Mucosa of stomach (tissue), 1 donor: ENCODE data around the gene ACP4.

Experiments used
- H3K27me3 ChIP-seq: one replicate; pipeline ENCODE4 v1.7.0; 2013; ENCODE audit warnings: mild to moderate bottlenecking, low read length; ENCODE audit not compliant: control insufficient read depth, insufficient read depth
- H3K36me3 ChIP-seq: one replicate; pipeline ENCODE4 v1.7.0; 2013; ENCODE audit warnings: low read length; ENCODE audit not compliant: control insufficient read depth, insufficient read depth
- H3K4me1 ChIP-seq: one replicate; pipeline ENCODE4 v1.7.0; 2013; ENCODE audit warnings: mild to moderate bottlenecking, low read length; ENCODE audit not compliant: control insufficient read depth, insufficient read depth
- H3K4me3 ChIP-seq: one replicate; pipeline ENCODE4 v1.7.0; 2013; ENCODE audit warnings: low read length
- H3K9ac ChIP-seq: one replicate; pipeline ENCODE4 v1.7.0; 2013; ENCODE audit warnings: mild to moderate bottlenecking, low read length, moderate library complexity
- H3K9me3 ChIP-seq: one replicate; pipeline ENCODE4 v1.7.0; 2013; ENCODE audit warnings: mild to moderate bottlenecking, low read length, moderate library complexity; ENCODE audit not compliant: control insufficient read depth
- donor health status: Pancreatic carcinoma.

Gene ACP4

DNA sequence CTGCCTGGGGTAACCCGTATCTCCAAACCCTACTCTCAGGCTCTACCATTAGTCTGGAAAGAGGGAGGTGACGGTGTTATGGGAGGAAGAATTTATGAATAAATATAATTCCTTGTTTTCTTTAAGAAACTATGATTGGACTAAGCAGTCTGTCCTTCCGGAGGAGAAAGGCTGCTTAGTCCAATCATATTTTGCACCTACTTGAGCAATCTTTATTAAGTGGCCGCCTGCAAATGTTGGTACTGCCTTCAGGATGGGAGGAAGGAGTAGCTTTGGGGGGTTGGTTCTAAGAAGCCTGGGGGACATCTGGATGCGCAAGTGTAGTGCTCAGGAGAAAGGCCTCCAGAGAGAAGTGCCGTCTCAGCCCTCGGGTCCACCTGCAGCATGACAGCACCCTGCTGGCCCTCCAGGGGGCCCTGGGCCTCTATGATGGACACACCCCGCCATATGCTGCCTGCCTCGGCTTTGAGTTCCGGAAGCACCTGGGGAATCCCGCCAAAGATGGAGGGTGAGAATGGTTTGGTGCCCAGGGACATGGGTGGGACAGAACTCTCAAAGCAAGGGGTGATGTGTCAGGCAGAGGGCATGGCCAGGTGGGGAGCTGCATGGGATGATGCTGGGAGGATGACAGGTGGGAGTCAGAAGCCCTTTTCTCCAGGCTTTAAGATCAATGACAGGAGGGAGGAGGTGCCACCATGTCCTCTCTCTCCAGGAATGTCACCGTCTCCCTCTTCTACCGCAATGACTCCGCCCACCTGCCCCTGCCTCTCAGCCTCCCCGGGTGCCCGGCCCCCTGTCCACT lies 4.1 kb downstream of the ACP4 start:
- Histone ChIP-seq H3K27me3 (peaks cover 3% of the 10 kb centered on the region), H3K9me3 (no peaks in the 10 kb centered on the region), H3K4me3 (no peak overlapping the region), H3K4me1 (no peaks in the 10 kb centered on the region), H3K36me3 (peaks cover 13% of the 10 kb centered on the region), H3K9ac (no peak overlapping the region)

DNA sequence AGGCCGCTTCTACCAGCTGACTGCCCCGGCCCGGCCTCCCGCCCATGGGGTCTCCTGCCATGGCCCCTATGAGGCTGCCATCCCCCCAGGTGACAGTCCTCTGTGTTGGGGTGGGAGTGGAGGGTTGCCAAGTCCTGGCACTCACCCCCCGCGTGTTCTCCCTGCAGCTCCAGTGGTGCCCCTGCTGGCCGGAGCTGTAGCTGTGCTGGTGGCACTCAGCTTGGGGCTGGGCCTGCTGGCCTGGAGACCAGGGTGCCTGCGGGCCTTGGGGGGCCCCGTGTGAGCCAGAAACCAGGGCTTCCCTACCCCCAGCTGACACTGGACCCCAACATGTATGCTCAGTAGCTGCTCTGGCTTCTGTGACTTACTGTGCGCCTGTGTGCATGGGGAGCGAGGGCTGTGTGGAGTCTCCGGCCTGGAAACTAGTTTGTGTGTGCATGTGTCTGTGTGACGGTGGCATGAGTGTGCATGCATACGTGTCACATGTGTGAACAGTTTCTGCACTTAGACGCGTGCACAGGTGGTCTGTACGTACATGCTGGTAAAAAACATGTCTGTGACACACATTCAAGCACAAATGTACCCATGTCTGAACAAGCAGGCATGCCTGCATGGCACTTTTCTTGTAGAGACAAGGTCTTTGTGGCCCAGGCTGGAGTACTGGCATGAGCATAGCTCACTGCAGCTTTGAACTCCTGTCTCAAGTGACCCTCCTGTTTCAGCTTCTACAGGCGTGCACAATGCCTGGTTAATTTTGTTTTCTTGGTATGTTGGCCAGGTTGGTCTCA lies 4.9 kb downstream of the ACP4 start:
- no peaks in the 10 kb centered on the region for H3K4me1 ChIP-seq
- no peak overlapping the region for H3K9ac ChIP-seq
- peaks cover 3% of the 10 kb centered on the region for H3K27me3 ChIP-seq
- peaks cover 13% of the 10 kb centered on the region for H3K36me3 ChIP-seq
- H3K4me3 ChIP-seq, result no peak overlapping the region
- H3K9me3 ChIP-seq, result no peaks in the 10 kb centered on the region

GRCh38 chr19:50795664-50796073 lies 5.5 kb downstream of the ACP4 start:
- peaks cover 3% of the 10 kb centered on the region for H3K27me3 ChIP-seq
- no peaks in the 10 kb centered on the region for H3K9me3 ChIP-seq
- H3K4me3 ChIP-seq, result no peak overlapping the region
- no peak overlapping the region for H3K9ac ChIP-seq
- H3K36me3 ChIP-seq, result peaks cover 13% of the 10 kb centered on the region
- no peaks in the 10 kb centered on the region for H3K4me1 ChIP-seq

- Histone ChIP-seq H3K9me3 (no peaks in the 10 kb centered on the region), H3K4me1 (no peaks in the 10 kb centered on the region), H3K4me3 (no peak overlapping the region), H3K9ac (no peak overlapping the region), H3K36me3 (peaks cover 13% of the 10 kb centered on the region), H3K27me3 (peaks cover 3% of the 10 kb centered on the region)
These were observed 6.0 kb downstream of the ACP4 start for GRCh38 chr19:50796128-50796633.

- Histone ChIP-seq H3K27me3 (peaks cover 3% of the 10 kb centered on the region), H3K36me3 (peaks cover 13% of the 10 kb centered on the region), H3K9me3 (no peaks in the 10 kb centered on the region), H3K4me1 (no peaks in the 10 kb centered on the region), H3K9ac (no peak overlapping the region), H3K4me3 (no peak overlapping the region)
These were observed 6.6 kb downstream of the ACP4 start for GRCh38 chr19:50796634-50797428.

- Histone ChIP-seq H3K36me3 (peaks cover 13% of the 10 kb centered on the region), H3K4me1 (no peaks in the 10 kb centered on the region), H3K27me3 (peaks cover under 1% of the 10 kb centered on the region), H3K9me3 (no peaks in the 10 kb centered on the region), H3K9ac (no peak overlapping the region), H3K4me3 (no peak overlapping the region)
These were observed 7.2 kb downstream of the ACP4 start for GRCh38 chr19:50797429-50797780.

- Histone ChIP-seq H3K9ac (no peak overlapping the region), H3K4me3 (no peak overlapping the region), H3K36me3 (peaks cover 13% of the 10 kb centered on the region), H3K27me3 (no peaks in the 10 kb centered on the region), H3K4me1 (no peaks in the 10 kb centered on the region), H3K9me3 (no peaks in the 10 kb centered on the region)
These were observed 7.8 kb downstream of the ACP4 start for GRCh38 chr19:50797781-50798658.

DNA sequence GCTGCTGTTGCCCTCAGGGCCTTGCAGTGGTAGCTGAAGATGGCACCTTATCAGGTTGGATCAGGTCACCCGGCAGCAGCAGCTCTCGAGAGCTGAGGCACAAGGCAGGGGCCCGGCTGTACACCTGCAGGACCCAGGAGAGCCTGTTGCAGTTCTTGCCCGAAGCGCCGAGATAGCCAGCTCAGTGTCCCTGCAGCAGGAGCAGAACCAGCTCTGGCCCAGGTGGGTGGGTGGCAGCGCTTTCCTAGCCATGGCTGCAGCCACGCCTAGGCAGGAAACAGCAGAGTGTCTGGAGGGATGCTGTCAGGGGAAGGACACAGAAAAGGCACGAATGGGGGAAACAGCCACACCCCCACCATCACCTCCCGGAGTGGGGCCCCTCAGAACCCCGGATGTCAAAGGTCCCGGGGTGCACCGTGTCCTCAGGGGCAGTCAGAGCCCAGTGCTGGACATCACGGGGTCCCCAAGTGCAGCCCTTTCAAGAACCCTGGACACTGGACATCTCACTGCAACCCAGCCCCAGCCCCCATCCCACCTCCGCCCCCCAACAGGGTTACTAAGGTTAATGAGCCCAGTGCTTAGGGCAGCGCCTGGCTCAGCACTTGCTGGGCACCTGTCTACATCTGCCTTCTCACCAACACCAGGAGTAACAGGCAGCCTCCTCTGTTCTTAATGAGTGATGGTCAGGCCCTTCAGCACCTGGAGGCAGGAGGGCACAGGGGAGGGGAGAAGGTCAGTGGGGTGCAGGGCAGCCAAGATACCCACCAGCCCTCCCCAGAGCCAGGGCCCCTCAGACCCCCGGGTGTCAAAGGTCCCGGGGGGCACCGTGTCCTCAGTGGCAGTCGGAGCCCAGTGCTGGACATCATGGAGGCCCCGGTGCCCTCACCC lies 8.7 kb downstream of the ACP4 start:
- Histone ChIP-seq H3K4me1 (no peaks in the 10 kb centered on the region), H3K4me3 (no peak overlapping the region), H3K27me3 (no peaks in the 10 kb centered on the region), H3K9me3 (no peaks in the 10 kb centered on the region), H3K36me3 (peaks cover 13% of the 10 kb centered on the region), H3K9ac (no peak overlapping the region)

GRCh38 chr19:50799547-50799851 lies 9.3 kb downstream of the ACP4 start:
- Histone ChIP-seq H3K9ac (no peak overlapping the region), H3K9me3 (no peaks in the 10 kb centered on the region), H3K36me3 (peaks cover 13% of the 10 kb centered on the region), H3K4me3 (no peak overlapping the region), H3K4me1 (no peaks in the 10 kb centered on the region), H3K27me3 (no peaks in the 10 kb centered on the region)

- Histone ChIP-seq H3K27me3 (no peaks in the 10 kb centered on the region), H3K36me3 (peaks cover 13% of the 10 kb centered on the region), H3K4me1 (peaks cover 5% of the 10 kb centered on the region), H3K9ac (no peak overlapping the region), H3K4me3 (no peak overlapping the region), H3K9me3 (no peaks in the 10 kb centered on the region)
These were observed 10.9 kb downstream of the ACP4 start for GRCh38 chr19:50801107-50801506.
